IMR-90 (cell line): ENCODE results near the gene SLC2A8.

Experiments
- CTCF ChIP-seq: conservative IDR thresholded peaks from 2 replicates; pipeline ENCODE4 v1.5.1; 2012; ENCODE audit warnings: mild to moderate bottlenecking, low read depth, low read length, improper control_type of control experiment
- MAFK ChIP-seq: IDR thresholded peaks from 2 replicates; pipeline ENCODE4 v1.6.1; 2012; ENCODE audit warnings: low read depth, low read length, improper control_type of control experiment
- POLR2A ChIP-seq: IDR thresholded peaks from 2 replicates; pipeline ENCODE4 v1.6.1; 2012; ENCODE audit warnings: mild to moderate bottlenecking, low read depth, low read length
- TF ChIP-seq, protein P1 (sequence below): fragments of 150-350 bp; IDR thresholded peaks from 2 replicates; pipeline ENCODE4 v1.6.1; 2016; ENCODE audit warnings: low read depth, mild to moderate bottlenecking, low read length, moderate library complexity, borderline replicate concordance

DNA sequence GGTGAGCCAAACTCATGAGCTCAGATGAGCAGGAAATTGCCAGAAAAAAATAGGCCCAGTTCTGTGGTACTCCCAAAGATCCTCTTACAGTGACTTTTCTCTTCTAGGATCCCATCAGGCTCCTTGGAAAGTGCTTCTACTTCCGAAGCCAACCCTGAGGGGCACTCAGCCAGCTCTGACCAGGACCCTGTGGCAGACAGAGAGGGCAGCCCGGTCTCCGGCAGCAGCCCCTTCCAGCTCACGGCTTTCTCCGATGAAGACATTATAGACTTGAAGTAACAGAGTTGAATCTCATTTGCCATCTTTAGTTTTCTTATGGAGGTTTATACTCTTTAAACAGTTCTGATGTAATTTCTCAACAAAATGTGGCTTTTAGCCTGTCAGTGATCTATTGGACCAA, 4.0 kb upstream of the SLC2A8 start:
- TF ChIP-seq CTCF: no peak
- no peak for TF ChIP-seq POLR2A
- TF ChIP-seq, protein P1, sequence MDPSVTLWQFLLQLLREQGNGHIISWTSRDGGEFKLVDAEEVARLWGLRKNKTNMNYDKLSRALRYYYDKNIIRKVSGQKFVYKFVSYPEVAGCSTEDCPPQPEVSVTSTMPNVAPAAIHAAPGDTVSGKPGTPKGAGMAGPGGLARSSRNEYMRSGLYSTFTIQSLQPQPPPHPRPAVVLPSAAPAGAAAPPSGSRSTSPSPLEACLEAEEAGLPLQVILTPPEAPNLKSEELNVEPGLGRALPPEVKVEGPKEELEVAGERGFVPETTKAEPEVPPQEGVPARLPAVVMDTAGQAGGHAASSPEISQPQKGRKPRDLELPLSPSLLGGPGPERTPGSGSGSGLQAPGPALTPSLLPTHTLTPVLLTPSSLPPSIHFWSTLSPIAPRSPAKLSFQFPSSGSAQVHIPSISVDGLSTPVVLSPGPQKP: no peak
- TF ChIP-seq MAFK: no peak
